ENCODE measurements around the gene CACNA1C.

CACNA1C gene

DNA sequence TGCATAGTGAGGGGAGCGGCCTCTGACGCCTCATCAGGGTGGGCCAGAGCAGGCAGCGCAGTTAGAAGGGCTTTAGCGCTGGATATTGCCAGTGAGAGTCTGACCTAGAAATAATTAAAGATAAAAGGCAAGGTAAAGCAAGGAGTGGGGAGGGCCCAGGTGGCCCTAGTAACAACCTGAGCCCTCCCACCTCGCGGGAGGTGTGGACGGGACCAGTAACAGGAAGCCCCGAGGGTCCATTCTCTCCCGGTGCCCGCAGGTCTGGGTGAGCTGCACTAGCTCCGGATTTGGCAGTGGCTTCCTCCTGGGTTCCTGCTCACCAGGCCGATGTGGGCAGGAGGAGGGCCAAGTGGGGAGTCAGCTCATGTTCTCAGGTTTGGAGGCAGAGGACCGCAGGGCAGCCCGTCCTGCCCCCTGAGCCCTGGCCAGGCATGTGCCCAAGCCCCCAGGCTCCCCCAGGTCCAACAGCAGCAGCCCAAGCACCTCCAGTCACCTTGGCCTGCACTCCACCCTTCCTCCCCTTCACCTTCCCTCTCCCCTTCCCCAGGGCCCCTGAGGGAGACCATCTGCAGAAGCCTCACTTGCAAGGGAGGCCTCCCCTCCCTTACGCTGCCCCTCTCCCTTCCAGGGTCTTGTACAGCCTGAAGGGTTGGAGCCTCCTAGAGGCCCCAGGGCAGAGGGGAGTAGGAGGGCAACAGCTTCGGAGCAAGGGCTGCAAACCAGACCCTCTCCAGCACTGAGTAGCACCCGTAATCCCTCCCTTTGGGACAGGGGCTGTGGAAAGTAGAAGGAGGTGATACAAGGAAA is 597.7 kb downstream of the CACNA1C start:
- no peak for FAIRE-seq
- no peak for TF ChIP-seq CTCF (IDR thresholded peaks at IDR 0.05; ENCODE audit: insufficient read depth, missing control alignments)
- no peak for DNase-seq (ENCODE audit: insufficient read length, low spot score)

GRCh38 chr12:2651068-2651965 is 598.5 kb downstream of the CACNA1C start:
- FAIRE-seq: no peak
- TF ChIP-seq CTCF (IDR thresholded peaks at IDR 0.05; ENCODE audit: insufficient read depth, missing control alignments): no peak
- no peak for DNase-seq (ENCODE audit: insufficient read length, low spot score)

DNA sequence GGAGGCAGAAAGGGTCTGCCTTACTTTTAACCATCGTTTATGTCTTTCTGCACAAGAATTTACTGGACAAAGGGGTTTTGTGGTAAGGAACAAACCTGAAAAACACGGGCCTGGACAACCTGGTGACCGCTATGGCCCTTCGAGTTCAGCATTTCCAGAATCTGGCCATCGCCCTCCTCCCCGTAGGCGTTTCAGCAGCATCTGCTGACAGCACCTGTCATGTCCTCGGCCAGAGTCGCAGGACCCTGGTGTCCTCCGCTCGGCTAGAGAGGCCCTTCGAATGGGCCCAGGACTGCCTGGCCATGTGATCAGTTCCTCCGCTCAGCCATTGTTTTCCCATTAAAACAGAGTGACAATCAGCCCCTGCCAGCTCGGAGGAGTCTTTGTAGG is 599.2 kb downstream of the CACNA1C start:
- DNase-seq (ENCODE audit: insufficient read length, low spot score) (no peak), FAIRE-seq (no peak)
- no peak for TF ChIP-seq CTCF (IDR thresholded peaks at IDR 0.05; ENCODE audit: insufficient read depth, missing control alignments)

- FAIRE-seq (no peak), DNase-seq (ENCODE audit: insufficient read length, low spot score) (no peak)
- no peak for TF ChIP-seq CTCF (IDR thresholded peaks at IDR 0.05; ENCODE audit: insufficient read depth, missing control alignments)
Observed at GRCh38 chr12:2652401-2653081, 599.8 kb downstream of the CACNA1C start.

DNA sequence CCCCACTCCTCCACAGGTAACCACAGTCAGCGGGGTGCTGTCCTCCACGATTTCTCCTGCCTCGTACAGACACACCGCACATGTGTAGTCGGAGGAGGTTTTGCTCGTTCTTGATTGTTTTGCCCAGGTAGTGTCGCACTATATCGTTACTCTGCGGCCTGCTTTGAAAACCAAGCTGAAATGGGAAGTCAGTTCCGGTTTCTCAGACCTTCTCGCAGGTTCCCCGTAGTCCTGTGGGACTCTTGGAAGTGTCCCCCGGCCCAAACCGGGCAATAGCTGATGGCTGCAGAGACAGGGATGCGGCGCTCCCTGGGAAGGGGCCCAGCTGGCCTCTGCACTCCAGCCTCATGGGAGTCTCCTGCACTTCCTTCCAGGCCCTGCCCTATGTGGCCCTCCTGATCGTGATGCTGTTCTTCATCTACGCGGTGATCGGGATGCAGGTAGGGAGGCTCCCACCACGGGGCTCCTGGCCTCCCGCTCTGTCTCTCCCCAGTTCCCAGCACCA is 600.7 kb downstream of the CACNA1C start:
- DNase-seq (ENCODE audit: insufficient read length, low spot score) (no peak), FAIRE-seq (no peak)
- TF ChIP-seq CTCF (IDR thresholded peaks at IDR 0.05; ENCODE audit: insufficient read depth, missing control alignments): no peak

DNA sequence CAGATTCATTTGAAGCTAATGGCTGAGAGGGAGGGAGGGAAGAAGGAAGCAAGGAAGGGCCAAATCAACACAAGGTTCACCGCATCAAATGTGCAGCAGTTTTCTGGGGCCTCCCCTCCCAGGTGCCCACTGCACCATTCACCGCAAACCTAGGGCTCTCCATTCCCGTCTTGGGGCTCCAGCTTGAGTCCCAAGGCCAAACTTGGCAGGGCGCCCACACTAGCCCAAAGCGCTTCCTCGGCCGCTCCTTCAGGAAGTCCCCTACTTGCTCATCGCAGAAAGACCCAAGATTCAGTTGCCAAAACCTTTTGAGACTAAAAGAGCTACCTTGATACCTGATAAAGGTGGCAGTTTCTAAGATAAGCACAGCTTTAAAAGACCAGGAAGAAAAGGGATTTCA is 601.5 kb downstream of the CACNA1C start:
- no peak for TF ChIP-seq CTCF (IDR thresholded peaks at IDR 0.05; ENCODE audit: insufficient read depth, missing control alignments)
- FAIRE-seq (no peak), DNase-seq (ENCODE audit: insufficient read length, low spot score) (no peak)

Data from D721Med (cell line).